Posterior vena cava (tissue), 2 donors: ENCODE results near the gene BACH1. TPM values are rescaled to one million over a fixed set of nuclear protein-coding genes. Genes with fewer than 3 reads are reported as not detected.

Source experiments
- DNase-seq: peaks from one replicate; pipeline ENCODE4 v3.0.0-alpha.2; 2020; ENCODE audit warnings: low spot score
- intact Hi-C, 2 donors: fragments of 100-400 bp; cut with DNase I; formaldehyde crosslinking; loops; one replicate each; pipeline versions ENCODE4 v1.14.1 to v1.14.2; 2022 to 2023
- total RNA-seq, 2 donors: library from RNA; stranded (reverse); fragmentation: NEBNext Ultra II Directional; extraction: Animal tissue kit (Norgen Biotek cat#: 25700); gene quantifications; one replicate each; pipeline ENCODE4 v1.2.1, GENCODE V29; 2021
- donor health status: DM: yes; HTN: yes; CAD: no.
- donor health status: DM: yes; HTN: yes; CAD: no.

The BACH1 gene
- total RNA-seq, 2 donors from 2014 or later: 50.1 to 84.0 TPM

DNA sequence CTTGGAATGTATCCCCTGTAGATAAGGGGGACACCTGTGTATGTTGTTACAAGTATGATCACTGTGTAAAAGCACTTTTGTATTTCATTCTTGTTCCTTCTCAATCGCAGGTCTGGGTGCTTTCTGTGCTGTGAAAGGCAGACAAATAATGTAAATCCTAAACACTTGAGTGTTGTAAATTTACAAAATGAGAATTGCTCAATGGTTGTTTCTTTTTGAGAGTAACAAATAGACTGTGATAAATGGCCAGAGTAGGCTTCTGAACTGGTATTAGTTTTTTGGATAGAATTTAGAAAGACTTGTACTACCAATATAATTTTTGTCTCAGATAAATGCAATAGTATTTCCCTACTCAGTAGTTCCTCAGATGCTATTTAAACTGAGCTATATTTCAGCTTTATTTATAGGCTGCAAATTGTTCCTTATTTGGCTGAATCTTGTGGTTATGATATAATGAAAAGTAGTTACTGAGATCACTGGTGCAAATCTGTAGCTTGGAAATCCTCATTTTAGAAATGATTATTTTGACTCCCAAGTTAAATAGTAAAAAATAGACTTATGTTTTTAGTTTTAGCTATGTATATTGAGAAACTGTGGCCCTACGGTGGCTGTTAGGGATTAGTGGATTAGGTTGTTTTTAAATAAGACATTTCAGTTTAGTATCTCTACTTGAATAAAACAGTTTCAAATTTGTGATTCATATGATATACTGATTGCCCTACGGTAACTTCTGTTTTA is 9.2 kb downstream of the BACH1 start:
- intact Hi-C loops: no loop called here
- DNase-seq: no peak

DNA sequence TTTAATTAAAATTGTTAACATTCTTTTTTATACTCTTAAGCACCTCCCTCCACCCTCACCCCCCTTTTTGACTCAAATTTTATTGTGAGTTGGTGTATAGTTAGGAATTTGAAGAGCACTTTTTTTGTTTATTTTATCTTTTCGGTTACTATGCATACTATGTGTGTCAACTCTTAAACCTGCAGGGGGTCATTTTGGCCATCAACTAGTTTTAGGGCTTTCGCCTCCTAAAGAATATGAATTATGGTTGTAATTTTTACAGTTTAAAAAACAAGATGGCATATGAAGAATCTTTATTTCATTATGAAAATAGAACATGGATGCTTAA is 9.7 kb downstream of the BACH1 start:
- DNase-seq: no peak
- intact Hi-C loops: no loop called here

DNA sequence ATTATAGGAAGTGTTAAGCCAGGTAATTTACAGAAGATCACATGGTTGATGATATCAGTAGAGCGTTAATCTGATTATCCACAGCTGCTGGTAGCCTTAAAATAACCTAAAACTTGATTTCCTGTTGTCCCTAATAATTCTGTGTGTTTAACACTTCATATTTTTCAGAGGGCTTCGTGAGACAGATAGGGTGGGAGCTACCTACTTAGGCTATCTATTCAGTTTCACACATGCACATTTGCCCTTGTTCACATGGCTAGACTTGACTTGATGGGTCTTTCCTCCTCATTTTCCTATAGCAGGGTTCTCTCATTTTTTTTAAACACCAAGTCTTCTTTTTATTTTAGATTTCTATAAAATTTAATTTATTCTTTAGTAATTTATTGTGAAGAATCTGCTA is 11.0 kb downstream of the BACH1 start:
- intact Hi-C loops: no loop called here
- DNase-seq: no peak

DNA sequence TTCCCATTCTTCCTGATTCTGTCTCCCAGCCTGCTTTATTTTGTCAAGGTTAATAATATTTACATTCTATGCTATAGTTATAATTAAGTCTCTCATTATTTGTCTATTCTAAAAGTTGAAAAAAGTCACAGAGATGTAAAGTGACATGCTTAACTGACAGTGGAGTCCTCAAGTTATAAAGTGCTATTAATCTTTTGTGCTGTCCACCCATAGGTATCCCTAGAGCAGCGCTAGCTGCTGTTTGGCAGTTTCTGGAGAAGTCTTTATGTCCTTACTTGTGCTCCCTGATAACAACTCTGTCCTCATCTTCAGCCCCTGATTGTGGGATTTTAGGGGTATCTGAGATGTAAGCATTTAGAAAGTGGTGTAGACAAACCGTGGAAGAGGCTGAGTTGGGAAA is 13.1 kb downstream of the BACH1 start:
- no peak for DNase-seq
- intact Hi-C loops: no loop called here

DNA sequence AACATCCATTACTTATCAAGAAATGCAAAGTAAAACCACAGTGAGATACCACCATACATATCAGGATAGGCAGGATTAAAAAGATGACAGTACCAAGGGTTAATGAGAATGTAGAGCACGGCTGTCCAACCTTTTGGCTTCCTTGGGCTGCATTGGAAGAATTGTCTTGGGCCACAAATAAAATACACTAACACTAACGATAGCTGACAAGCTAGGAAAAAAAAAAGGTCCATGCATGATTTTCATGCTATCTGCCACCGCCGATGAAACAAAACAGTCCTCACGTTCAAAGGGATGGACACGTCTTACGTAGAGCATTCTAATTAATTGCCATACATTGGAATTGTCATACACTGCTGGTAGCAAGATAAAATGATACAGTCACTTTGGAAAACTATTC is 14.3 kb downstream of the BACH1 start:
- intact Hi-C loops: no loop called here
- DNase-seq: no peak

DNA sequence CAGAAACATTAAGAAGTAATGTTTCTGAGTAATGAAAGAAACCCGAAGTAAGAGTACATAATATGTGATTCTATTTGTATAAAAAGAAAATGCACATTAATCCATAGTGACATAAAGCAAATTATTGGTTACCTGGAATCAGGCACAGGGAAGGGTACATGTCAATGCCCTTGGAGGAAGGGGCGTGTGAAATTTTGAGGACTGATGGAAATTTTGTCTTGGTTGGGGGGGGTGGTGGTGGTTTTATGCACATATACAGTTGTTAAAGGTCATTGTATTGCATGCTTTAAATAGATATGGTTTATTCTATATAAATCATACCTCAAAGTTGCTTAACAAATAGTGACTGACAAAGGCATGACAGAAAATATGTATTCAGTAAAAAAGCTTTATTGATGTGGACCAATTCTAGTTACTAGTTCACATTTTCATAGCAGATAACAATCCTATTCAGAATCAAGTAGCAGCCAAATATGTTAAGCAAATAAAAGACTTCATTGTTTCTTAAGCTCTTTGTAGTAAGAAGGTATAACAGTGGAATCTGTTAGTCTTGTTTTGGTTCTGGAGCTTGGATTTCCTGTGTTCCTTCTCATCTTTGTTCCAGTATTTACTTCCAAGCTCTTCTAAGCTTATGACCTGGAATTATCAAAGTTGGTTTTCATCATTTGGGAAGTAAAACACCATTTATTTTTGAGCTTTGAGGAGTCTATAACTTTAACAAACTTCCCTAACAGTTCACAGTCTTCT is 15.1 kb downstream of the BACH1 start:
- DNase-seq: no peak
- intact Hi-C loops: no loop called here

DNA sequence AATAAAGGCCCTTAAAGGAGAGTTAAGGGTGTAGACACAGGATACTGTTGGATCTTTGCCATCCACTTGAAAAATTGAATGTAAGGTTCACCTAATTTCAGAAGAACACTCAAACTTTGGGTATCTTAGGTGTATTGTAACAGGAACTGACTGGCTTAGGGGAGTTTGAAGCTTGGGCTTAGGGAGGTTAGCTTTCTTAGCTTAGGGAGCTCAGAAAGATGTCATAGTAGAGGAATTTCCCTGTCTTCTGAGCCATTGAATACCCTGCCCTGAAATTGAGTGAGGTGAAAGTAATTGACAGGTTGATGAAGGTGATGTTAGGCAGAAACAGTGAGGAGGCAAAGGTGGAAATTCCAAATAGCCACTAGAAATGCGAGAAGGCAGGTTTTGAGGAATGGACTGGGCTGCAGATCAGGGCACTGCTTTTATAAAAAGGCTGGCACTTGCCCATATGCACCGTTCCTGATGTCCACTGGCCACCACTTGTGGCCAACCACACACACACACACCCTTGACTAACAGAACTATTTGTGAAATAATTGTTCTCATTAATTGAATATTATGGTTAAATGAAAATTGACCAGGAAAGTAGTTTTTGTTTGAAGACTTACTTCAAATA is 16.5 kb downstream of the BACH1 start:
- intact Hi-C loops: no loop called here
- DNase-seq: no peak

DNA sequence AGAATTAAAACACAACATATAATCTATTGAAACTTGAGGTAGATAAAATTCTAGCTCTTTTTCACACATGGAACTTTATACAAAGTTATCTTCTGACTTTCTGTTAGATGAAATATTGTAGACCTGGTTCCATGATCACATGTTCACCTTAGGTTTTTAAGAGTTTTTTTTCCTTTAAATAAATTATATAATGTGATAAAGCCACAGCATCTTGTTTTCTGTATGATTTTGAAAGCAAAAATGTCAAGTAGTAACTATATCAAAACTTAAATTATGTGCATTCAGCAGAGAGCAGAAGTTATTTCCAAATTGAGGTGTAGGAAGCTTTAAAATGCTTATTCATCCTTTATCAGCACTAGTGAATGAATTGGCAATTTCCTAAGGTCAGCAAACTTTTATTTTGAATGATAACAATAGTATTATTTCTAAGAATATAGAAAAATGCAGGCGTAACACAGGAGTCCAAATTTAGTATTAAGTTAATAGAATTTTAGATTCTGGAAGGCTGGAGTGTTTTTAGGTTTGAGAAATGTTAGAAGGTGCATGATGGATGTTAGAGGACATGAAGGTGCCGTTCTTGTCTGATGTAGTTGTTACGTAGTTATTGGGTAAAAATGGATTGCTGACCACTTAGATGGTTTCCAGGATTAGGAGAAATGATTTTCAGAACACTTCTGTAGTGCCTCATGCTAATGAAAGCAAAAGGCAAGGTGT is 17.5 kb downstream of the BACH1 start:
- intact Hi-C loops: no loop called here
- no peak for DNase-seq

DNA sequence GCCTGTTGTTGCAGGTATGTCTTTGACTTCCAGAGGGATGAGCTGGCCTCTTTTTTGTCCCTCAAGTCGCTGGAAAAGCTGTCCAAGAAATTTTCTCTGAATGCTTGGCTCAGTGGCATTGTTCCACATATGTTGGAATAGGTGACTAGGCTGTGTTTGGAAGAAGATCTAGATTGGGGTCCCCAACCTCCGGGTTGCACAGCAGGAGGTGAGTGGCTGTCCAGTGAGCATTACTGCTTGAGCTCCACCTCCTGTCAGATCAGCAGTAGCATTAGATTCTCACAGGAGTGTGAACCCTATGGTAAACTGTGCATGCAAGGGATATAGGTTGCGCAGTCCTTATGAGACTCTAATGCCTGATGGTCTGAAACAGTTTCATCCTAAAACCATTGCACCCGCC is 18.1 kb downstream of the BACH1 start:
- DNase-seq: no peak
- intact Hi-C loops: no loop called here

DNA sequence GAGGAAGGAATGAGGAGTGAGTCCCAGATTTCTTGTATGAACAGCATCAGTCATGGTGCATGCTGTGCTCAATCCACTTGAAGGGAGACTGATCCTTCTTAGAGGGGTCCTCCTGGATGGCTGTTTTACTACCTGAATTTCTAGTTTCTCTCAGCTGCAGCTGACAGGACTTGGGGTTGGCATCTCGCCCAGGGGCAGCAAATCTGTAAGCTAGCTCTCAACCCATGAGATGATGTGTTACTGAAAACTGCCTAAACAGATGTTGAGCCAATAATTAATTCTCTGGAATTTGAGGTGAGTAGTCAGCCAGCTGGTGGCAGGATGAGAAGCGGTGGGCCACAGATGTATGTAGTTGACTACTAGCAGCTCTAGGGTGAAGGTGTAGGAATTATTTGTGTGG is 19.6 kb downstream of the BACH1 start:
- intact Hi-C loops: no loop called here
- DNase-seq: no peak

DNA sequence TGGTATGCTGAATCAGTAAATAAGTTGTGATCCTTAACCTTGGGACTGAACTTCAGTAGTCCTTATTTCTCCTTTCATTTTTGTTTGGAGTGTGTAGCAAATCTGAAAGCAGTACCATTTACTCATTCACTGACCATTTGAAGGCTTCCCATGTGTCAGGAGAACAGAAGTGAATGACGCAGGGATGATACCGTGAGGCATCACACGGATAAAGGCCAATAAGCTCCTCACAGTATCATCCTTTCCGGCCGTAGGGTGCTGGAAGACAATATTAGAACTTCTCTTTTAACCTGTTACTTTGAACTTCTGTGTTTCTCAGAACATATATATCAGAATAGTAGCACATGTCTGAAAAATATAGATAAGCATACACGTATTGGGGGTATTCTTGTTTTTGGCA is 21.3 kb downstream of the BACH1 start:
- intact Hi-C loops: no loop called here

DNA sequence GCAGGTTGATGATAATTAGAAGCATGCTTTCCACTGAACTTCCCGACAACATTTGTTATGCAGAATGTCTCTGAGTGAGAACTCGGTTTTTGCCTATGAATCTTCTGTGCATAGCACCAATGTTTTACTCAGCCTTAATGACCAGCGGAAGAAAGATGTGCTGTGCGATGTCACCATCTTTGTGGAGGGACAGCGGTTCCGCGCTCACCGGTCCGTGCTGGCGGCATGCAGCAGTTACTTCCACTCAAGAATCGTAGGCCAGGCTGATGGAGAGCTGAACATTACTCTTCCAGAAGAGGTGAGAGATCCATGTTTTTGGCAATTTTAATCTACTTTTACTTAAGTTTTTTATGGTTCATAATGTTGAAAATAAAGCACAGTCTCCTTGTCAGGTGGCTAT is 22.5 kb downstream of the BACH1 start:
- no peak for DNase-seq
- intact Hi-C loops: no loop called here

More for the DNA sequence above, 21.3 kb downstream of the BACH1 start:
- no peak for DNase-seq

DNA sequence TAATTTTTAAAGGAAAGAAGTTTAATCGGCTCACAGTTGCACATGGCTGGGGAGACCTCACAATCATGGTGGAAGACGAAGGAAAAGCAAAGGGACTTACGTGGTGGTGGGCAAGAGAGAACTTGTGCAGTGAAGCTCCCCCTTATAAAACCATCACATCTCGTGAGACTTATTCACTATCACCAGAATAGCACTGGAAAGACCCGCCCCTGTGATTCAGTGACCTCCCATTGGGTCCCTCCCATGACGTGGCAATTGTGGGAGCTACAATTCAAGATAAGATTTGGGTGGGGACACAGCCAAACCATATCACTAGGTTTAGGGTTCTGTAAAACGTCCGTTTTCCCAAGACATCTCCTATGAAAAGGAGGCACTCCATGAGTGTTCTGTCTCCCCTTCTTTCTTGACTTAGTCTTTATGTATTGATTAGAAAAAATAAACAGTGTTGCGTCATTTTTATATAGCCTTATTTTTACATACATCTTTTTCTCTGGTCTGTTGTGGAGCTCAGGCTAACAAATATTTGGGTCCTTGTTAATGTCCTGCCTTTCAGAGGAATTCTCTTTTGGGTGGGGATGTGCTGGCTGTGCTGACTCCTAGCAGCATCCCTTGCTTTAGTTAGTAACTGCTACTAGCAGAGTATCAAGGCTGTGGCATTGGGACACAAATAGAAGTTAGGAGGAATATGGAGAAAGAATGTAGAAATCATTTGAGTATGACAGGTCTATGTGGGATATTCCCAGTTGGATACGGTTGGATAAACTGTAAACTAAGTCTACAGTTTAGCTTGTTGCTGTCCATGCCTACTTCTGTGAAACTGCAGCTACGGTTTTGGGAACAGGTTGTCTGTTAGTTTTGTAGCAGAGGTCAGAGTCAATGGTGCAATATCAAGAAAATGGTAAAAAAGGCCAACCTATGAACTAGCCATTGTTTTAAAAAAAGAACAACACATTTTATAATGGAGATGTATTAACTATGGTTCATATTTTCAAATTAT is 23.5 kb downstream of the BACH1 start:
- no peak for DNase-seq
- intact Hi-C loops: no loop called here

DNA sequence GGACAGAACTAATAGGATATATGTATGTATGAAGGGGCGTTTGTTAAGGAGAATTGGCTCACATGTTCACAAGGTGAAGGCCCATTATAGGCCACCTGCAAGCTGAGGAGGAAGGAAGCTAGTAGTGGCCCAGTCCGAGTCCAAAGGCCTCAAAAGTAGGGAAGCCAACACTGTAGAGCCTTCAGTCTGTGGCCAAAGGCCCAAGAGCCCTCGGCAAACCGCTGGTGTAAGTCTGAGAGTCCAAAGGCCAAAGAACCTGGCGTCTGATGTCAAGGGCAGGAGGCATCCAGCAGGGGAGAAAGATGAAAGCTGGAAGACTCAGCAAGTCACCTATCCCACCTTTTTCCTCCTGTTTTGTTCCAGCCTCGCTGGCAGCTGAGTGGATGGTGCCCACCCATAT is 24.5 kb downstream of the BACH1 start:
- DNase-seq: no peak
- intact Hi-C loops: no loop called here

DNA sequence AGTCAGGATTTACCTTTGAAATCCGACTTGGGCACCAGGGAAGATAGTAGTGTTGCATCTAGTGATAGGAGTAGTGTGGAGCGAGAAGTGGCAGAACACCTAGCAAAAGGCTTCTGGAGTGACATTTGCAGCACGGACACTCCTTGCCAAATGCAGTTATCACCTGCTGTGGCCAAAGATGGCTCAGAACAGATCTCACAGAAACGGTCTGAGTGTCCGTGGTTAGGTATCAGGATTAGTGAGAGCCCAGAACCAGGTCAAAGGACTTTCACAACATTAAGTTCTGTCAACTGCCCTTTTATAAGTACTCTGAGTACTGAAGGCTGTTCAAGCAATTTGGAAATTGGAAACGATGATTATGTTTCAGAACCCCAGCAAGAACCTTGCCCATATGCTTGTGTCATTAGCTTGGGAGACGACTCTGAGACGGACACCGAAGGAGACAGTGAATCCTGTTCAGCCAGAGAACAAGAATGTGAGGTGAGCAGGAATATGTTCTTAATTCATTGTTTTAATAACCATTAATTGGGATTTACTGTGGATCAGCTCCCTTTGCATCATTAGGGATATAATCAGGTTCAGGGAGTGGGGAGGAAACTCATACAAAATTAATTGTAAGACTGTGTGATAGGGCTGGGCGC is 28.3 kb downstream of the BACH1 start:
- intact Hi-C loops: no loop called here
- no peak for DNase-seq

DNA sequence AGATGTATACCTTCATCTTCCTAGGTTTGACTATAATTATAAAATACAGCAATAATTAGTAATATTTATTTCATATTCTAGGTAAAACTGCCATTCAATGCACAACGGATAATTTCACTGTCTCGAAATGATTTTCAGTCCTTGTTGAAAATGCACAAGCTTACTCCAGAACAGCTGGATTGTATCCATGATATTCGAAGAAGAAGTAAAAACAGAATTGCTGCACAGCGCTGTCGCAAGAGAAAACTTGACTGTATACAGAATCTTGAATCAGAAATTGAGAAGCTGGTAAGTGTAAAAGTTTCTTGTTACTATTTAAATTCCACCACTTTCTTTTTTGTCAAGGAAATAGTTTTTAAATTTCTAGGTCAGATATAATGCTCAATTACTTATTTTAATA is 30.7 kb downstream of the BACH1 start:
- no peak for DNase-seq
- intact Hi-C loops: no loop called here

DNA sequence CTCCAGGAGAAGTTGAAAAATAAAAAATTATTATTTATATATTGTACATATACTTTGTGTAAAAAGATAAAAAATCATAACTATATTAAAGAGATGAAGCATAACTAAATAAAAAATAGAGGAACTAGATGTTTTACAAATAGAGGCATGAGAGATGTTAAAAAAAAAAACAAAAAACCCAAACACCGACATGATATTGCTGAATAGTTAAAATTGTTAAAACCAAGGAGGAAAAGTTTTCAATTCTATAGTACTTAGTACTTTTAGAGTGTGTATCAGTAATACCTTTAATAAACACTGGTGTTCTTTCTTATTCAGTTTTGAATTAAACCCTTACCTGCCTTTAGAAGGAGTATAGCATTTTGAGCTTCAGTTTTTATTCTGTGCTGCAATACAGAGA is 32.1 kb downstream of the BACH1 start:
- DNase-seq: no peak
- intact Hi-C loops: no loop called here

DNA sequence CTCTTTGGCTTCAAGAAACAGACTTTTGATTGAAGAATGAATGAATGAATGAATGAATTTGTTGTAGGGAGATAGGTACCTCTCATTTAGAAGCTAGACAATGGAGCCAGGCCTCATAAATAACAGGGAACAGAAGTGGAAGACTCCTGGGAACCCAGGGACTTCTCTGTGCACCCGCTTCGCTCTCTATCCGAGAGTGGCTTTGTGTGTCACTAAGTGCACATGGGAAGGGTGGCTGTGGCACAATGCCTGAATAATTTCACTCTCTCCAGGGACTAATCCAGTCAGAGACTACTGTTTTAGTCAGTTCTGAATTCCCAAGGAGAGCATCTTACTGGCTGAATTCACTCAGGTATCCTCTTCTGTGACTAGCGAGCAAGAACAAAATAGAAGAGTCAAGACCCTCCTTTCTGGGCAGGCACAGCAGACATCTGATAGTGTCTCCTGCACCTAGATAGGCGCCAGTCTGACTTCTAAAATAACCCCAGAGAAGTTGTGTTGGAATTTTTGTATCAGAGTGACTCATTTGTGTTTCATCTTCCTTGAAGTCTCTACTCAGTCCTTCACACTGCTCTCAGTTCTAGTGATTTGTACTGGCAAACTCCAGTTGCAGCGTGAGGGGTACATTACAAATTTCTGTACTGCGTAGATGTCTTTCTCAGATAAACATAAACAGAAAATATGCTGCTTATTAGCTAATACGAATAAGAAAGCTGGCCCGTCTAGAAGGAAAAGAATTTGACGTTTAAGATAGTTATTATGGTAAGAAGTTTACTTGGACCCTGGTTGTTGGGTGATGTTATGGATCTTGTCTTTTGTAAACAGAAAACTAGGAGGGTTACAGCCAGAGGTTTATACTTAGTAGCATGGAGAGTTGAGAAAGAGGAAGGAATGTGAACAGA is 34.0 kb downstream of the BACH1 start:
- no peak for DNase-seq
- intact Hi-C loops: no loop called here
